Stimulated activated CD4-positive, alpha-beta T cell treated with anti-CD3 and anti-CD28 coated beads, Interleukin-15, amount 100 ng/mL, for 1 hour (primary cell): ENCODE data around the gene CASP2.
A peak's percentile ranks its signal among the peaks of the same experiment; 100 is the strongest.

ENCODE experiments used
- DNase-seq, 2 donors: peaks; one replicate each; pipeline ENCODE4 v3.0.0-alpha.2; 2020; ENCODE audit warnings: low read depth in 1 of 2, low spot score in 1 of 2

The CASP2 gene

DNA sequence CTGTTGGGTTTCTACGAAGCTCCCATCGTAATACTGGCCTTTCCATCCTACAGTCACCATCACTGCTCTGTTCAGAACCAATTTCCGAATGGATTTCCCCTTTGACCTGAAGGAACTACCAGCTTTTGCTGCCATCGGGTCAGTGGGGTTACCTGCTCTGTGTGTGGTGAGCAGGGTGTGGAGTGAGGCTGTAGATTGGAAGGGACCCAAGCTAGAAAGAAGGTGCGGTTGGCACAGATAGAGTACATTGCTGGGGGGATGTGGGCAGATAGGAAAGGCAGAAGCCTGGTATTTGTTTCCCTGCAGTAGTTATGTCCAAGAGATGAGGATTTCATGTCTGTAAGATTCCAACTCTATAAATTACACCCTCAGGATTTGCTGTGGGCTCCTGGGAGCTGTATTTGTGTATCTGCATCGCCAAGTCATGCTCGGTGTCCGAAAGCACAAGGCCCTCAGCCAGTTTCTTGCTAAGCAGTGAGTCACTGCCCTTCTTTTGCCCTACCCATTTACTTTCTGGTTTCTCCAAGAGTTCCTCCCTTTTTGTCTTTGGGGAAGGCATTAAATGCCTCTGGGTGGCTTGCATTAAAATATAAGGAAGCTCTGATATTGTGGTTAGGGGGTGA is 43.1 kb downstream of the CASP2 start:
- no peak for DNase-seq

DNA sequence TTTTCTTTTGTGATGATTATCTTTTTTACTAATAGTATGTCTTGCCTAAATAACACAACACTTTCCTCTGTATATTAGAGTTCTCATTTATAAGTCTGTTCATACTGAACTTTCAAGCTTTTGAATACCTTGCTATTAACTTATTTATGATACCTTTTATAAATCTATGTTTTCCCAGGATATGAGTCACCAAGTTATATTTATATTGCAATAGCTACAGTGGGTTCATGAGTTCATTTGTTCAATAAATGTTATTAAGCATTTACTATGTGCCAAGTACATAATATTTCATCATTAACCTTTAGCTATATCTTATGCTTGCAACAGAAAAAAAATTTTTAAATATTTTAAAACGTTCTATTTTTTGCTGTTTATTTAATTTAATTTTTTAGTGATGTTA is 46.1 kb downstream of the CASP2 start:
- no peak for DNase-seq

GRCh38 chr7:143337216-143337615 is 49.1 kb downstream of the CASP2 start:
- no peak for DNase-seq

GRCh38 chr7:143341842-143342241 is 53.7 kb downstream of the CASP2 start:
- DNase-seq = no peak

GRCh38 chr7:143343596-143343995 is 55.4 kb downstream of the CASP2 start:
- no peak for DNase-seq

- peak; percentile 33 to 48 for DNase-seq
Measured at GRCh38 chr7:143345428-143345900, 57.3 kb downstream of the CASP2 start.

GRCh38 chr7:143346018-143346417 is 57.9 kb downstream of the CASP2 start:
- no peak for DNase-seq

DNA sequence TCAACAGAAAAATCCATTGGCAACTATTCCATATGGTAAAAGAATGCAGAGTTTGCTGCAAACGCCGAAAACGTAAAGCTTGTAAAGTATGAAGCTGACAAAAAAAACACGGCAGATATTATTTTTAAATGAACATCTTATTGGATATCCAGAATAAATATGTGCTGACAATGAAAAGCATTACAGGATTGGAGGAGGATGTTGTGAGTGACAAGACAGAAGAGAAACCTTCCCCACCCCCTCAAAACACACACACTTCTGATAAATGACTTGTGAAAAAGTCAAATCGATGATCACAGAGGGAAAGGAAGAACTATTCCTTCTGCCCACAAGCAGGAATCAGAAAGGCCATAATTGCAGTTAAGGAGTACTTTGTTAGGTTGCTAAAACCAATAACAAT is 59.8 kb downstream of the CASP2 start:
- DNase-seq = no peak

DNA sequence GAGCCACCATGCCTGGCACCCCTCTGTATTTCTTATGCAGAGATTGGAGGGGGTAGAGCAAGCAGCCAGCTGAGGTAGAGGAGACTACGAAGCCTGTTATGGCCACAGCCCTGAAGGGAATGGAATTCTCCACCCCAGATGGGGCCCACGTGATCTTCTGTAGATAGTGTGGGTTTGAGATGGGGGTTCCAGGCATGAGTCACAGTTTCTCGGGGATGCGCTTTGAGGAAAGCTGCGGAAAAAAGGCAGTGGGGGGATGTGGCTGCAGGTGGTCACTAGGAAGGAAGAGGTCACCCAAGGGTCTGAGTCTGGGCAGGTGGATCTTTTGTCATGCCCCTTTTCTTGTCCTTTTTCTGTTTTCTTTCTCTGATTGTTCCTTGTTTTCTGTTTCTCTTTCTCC is 62.9 kb downstream of the CASP2 start:
- no peak for DNase-seq

GRCh38 chr7:143351574-143351973 is 63.4 kb downstream of the CASP2 start:
- no peak for DNase-seq

GRCh38 chr7:143352531-143353002 is 64.4 kb downstream of the CASP2 start:
- no peak for DNase-seq

DNA sequence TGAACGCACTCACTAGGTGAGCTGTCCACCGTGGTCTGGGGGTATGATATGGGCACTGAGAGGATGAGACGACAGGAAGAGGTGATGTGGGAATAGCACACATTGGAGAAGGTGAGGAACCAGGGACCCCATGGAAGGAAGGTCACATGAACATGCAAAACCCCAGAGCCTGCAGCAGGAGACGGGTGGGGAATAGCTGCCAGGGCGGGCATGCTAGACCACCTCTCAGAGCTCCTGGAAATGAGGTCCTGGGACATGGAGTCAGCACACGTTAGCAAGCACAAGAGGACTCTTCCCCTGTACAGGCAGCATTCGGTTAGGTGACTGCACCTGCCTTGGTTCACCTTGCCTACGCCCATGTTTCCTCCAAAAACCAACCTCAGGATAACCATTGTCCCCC is 66.2 kb downstream of the CASP2 start:
- DNase-seq = no peak

- DNase-seq = no peak
Measured at GRCh38 chr7:143354965-143355364, 66.8 kb downstream of the CASP2 start.

GRCh38 chr7:143355450-143356385 is 67.6 kb downstream of the CASP2 start:
- DNase-seq = no peak

DNA sequence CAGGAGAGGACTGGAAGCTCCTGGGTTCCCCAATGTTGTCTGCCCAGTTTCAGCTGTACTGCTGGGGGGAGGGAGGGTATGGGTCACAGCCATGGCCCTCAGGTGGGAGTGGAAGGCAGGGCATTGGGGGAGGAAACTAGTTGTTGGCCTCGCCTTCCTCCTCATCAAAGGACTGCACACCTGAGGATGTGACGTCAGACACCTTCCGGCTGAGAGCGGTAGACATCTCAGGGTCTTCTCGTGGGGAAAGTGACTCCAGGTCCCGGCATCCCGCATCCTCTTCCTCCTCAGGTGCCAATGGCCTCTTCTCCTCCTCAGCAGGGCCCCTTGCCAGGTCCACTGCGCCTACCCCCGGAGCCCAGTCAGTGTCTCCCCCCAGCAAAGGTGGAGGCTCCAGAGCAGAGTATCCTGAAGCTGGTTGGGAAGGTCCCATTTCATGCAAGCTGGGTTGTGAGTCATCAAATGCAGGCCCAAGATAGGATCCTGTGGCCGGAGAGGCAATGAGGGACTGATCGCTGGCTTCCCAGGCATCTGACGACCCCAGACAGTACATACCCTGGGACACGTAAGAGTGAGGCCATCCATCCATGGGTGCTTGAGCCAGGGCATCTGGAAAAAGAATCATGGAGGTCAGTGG is 68.4 kb downstream of the CASP2 start:
- DNase-seq = no peak
